ENCODE results near the gene METTL17. TPM values are rescaled to one million over a fixed set of nuclear protein-coding genes. Genes with fewer than 3 reads are reported as not detected.
"Not testable (repeated sequence)": the region's sequence is repeated elsewhere in the genome, so short reads cannot be mapped to it uniquely, and the experiment has no call there.

Gene METTL17
- total RNA-seq, 1 donor from 2014 or later: 32.8 TPM

- no peak for DNase-seq
These were observed 35.8 kb downstream of the METTL17 start for GRCh38 chr14:21025371-21026273.

- no peak for DNase-seq
These were observed 36.7 kb downstream of the METTL17 start for GRCh38 chr14:21026274-21026987.

- DNase-seq: no peak
These were observed 37.2 kb downstream of the METTL17 start for GRCh38 chr14:21026988-21027315.

GRCh38 chr14:21029917-21030316 lies 40.1 kb downstream of the METTL17 start, which contains the start of gene TPPP2:
TPPP2 (plus strand) TSS chr14:21030217; CDS start chr14:21030582, 365 bp downstream.
- DNase-seq: no peak

- no peak for DNase-seq
These were observed 40.8 kb downstream of the METTL17 start for GRCh38 chr14:21030531-21030930.

GRCh38 chr14:21032326-21033132 lies 42.7 kb downstream of the METTL17 start:
- DNase-seq: no peak

GRCh38 chr14:21033133-21033698 lies 43.4 kb downstream of the METTL17 start:
- DNase-seq: no peak

GRCh38 chr14:21034707-21035106 lies 44.9 kb downstream of the METTL17 start, which contains the start of gene RNASE13:
RNASE13 (minus strand) TSS chr14:21034807; CDS start chr14:21034288, 519 bp downstream.
- no peak for DNase-seq

- DNase-seq: no peak
These were observed 47.0 kb downstream of the METTL17 start for GRCh38 chr14:21036751-21037150.

- DNase-seq: no peak
These were observed 47.4 kb downstream of the METTL17 start for GRCh38 chr14:21037156-21037555.

- DNase-seq: peak; percentile 10
These were observed 49.0 kb downstream of the METTL17 start for GRCh38 chr14:21038441-21039422.

GRCh38 chr14:21039585-21040369 lies 50.0 kb downstream of the METTL17 start:
- peak; percentile 63 for DNase-seq

GRCh38 chr14:21040370-21040925 lies 50.7 kb downstream of the METTL17 start:
- DNase-seq: no peak

GRCh38 chr14:21040941-21041340 lies 51.2 kb downstream of the METTL17 start:
- not testable (repeated sequence) for DNase-seq

GRCh38 chr14:21041676-21042433 lies 52.1 kb downstream of the METTL17 start, which contains the start of gene RNASE7:
RNASE7 (plus strand) TSS chr14:21042362; CDS start chr14:21042993, 631 bp downstream.
- no peak for DNase-seq

- DNase-seq: no peak
These were observed 53.1 kb downstream of the METTL17 start for GRCh38 chr14:21042918-21043317.

- DNase-seq: no peak
These were observed 53.7 kb downstream of the METTL17 start for GRCh38 chr14:21043387-21043973.

GRCh38 chr14:21043974-21044618 lies 54.3 kb downstream of the METTL17 start:
- DNase-seq: no peak

Measured in dermis blood vessel endothelial cell (primary cell).